Measurements from ENCODE around the gene CDH23.
A peak's percentile ranks its signal among the peaks of the same experiment; 100 is the strongest.
"Not testable (repeated sequence)": the region's sequence is repeated elsewhere in the genome, so short reads cannot be mapped to it uniquely, and the experiment has no call there.

The CDH23 gene

DNA sequence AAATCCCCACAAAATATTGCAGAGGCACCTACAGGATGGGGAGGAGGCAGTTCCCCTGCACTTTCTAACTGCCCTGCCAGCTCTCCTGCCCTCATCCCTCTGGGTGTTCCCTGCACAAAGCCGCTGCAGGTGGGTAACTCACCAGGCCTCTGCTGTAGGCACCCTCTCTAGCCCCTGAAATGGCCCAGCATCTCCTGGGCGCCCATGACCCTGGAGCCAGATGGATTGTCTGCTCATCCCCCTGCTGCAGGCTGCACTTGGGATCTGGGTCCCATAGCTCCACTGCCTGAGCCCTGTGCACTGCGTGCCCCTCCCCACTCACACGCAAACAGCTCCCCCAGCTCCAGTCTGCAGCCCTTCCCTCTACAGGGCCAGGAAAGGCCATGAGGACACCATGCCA is 192.0 kb downstream of the CDH23 start:
- DNase-seq, result no peak

GRCh38 chr10:71589617-71590551 is 193.2 kb downstream of the CDH23 start:
- no peak for DNase-seq

DNA sequence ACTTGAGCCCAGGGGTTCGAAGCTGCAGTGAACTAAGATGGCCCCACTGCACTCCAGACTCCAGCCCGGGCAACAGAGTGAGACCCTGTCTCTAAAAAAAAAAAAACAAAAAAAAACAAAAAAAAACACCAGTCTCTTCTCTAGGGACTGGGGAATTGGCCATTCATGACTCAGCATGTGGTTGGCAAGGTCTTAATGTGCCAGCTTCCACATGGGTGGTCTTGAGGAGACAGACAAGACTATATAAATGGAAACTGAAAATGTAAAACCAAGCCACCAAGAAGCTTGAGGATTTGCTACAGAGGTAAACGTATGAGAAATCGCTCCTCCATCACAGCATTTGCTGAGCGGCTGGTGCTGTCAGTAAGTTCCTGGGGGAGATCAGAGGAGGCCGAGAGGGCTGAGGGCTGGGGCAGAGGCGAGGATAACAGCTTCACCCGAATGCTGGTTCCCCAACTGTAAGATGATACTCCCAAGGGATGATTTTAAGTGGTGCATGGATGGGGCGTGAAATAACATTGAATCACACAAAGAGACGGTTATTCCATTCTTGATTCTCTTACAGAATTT is 194.1 kb downstream of the CDH23 start:
- DNase-seq, result peak; percentile 79

GRCh38 chr10:71594934-71595571 is 198.3 kb downstream of the CDH23 start:
- DNase-seq, result no peak

DNA sequence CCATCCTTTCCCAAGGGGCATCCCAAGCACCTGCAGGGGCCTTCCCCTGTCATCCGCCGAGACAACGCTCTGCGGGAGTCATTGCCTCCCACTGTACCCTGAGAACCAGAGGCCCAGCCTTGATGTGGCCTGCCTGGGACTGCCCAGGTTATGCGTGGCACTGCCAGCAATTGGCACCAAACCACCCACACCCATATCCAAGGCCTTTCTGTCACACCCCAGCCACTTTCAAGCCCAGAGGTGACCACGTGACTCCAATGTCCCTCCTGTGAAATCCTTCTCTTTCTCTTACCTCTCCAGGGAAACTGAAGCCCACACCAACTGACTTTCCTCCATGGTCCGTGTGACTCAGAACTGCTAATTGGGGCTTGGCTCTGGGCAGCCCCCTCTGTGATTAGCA is 198.9 kb downstream of the CDH23 start:
- DNase-seq, result no peak

- no peak for DNase-seq
These were observed 199.4 kb downstream of the CDH23 start for GRCh38 chr10:71596127-71596526.

GRCh38 chr10:71596759-71597158 is 200.0 kb downstream of the CDH23 start:
- no peak for DNase-seq

- DNase-seq, result no peak
These were observed 201.2 kb downstream of the CDH23 start for GRCh38 chr10:71597821-71598498.

DNA sequence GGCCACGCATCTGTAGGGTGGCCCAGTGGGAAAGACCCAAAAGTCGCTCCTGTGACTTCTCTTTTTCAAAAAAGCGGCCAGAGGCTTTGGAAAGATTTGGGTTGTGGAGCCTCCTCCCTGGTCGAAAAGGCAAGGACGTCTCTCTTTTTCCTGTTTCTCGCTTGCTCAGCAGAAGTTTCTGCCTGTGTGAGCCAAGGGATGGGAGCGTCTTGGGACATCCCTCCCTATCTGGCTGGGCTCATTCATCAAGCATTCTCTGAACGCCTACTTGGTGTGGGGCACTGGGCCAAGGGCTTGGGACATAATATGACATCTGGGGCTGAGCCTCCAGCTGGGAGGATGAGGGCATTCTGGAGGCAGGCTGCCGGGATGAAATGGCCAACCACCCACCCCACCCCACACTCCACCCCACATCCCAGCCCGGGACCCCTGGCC is 201.9 kb downstream of the CDH23 start:
- DNase-seq, result no peak

- DNase-seq, result no peak
These were observed 202.8 kb downstream of the CDH23 start for GRCh38 chr10:71599518-71599917.

DNA sequence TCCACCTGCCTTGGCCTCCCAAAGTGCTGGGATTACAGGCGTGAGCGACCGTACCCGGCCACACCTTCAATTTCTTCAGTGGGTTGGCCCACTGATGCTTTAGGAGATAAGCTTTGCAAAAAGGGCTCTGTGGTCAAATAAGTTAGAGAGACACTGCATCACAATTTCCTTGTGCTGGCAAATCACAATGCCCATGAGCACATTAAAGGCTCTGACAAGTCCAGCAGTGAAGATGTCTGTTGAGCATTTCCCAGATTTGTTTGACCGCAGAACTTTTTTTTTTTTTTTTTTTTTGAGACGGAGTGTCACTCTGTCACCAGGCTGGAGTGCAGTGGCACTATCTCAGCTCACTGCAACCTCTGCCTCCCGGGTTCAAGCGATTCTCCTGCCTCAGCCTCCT is 203.5 kb downstream of the CDH23 start:
- DNase-seq, result not testable (repeated sequence)

DNA sequence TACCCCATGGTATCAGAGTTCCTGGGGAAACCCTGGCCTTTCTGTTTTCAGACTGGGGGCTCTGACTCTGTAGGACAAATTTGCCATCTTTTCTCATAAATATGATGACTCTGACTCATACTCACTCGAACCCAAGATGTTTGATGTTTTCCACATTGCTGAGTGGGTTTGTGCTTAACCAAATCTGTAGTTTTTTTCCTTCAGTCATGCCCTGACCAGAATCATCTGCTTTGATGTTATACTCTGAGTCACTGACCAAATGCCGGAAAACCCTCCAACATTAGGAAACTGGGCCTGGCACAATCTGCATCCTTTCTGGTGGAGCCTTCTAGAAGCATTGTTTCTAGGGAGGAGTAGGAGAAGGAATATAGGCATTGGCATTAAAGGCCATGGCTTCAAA is 204.1 kb downstream of the CDH23 start:
- no peak for DNase-seq

- DNase-seq, result no peak
These were observed 204.6 kb downstream of the CDH23 start for GRCh38 chr10:71601273-71601672.

GRCh38 chr10:71603150-71603549 is 206.4 kb downstream of the CDH23 start:
- DNase-seq, result no peak

GRCh38 chr10:71603754-71604153 is 207.0 kb downstream of the CDH23 start:
- no peak for DNase-seq

GRCh38 chr10:71604324-71605018 is 207.8 kb downstream of the CDH23 start:
- peak; percentile 11 for DNase-seq

DNA sequence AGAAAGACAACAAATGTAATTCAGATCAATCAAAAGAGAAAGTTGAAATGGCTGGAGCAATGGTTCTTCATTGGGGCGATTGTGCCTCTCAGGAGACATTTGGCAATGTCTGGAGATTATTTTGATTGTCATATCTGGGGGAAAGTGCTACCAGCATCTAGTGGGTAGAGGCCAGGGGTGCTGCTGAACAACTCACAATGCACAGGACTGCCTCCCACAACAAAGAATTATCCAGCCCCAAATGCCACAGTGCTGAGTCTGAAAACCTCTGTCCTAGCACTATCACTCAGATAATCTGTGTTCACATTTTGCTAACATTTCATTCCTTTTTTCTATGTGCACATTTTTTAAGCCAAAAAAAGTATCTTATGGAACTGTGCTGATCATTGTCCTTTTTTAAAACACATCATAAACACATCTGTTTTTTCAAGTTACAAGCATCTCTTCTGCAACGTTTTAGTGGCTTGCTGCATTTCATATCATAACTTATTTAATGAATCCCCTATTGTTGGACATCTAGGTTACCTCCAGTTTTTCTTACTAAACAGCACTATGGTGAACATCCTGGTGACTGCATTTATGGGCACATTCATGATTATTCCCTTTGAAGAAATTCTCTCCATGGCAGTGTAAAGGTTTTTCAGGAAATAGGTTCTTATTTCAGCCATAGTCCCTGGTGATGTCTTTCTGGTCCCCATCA is 208.7 kb downstream of the CDH23 start:
- no peak for DNase-seq

DNA sequence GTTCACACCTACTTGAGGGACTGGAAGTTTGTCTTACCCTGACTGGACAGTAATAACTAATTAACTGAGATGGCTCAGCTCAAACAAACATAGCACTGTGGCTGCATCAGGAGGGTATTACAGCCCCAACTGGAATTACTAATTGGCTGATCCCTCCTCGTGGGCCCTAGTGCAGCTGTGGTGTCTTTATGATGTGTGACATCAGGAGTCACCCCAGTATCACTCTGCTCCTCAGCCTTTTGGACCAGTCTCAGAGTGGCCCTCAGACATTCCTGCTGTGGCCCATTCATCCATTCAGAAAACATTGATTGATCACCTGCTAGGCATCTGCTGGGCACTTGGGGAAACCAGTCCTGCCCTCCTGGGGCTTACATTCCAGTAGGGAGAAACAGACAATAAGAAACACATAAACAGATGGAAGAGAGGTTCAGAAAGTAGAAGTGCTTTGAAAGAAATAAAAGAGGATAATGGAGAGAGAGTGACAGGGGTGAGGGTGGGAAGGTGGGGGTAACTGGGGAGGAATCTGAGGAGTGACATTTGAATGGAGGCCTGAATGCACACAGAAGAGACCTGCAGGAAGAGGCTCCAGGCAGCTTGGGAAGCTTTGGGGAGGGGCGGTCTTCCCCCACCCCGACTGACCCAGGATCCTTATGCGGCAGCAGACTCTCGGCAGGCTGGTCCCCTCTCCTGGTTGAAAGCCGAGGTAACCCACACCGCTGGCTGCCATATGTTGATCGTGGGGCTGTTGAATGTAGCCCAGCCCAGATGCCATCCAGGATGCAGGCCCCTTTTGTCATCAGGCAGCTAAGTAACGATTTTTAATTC is 209.7 kb downstream of the CDH23 start:
- peak; percentile 82 for DNase-seq

DNA sequence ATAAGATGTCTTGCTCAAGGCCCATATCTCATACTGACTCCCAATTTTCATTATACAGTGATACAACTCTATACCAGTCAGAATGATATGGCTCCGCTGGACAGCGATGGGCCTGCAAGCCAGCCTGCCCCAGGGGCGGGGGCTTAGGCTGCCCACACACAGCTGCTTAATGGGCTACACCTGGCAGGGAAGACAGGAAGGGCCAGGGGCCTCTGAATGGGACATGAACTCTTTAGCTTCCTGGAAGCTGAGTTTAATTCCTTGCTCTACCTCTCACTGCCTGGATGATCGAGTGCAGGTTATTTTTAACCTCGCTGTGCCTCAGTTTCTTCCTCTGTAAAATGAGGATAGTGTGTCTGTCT is 210.3 kb downstream of the CDH23 start:
- DNase-seq, result no peak

GRCh38 chr10:71608819-71609768 is 212.4 kb downstream of the CDH23 start:
- peak; percentile 52 for DNase-seq
